SKM-1 treated with dmso at 0.1 percent for 144 hours (cell line): ENCODE results near the gene ABCB10.
"Not testable (repeated sequence)": the region's sequence is repeated elsewhere in the genome, so short reads cannot be mapped to it uniquely, and the experiment has no call there.

Source experiments
- DNase-seq: peaks from one replicate; lab custom pipeline; 2025; ENCODE audit not compliant: unreplicated experiment; lab: John Stamatoyannopoulos, UW

The ABCB10 gene

GRCh38 chr1:229479660-229480399 lies 78.7 kb downstream of the ABCB10 start:
- DNase-seq: no peak

DNA sequence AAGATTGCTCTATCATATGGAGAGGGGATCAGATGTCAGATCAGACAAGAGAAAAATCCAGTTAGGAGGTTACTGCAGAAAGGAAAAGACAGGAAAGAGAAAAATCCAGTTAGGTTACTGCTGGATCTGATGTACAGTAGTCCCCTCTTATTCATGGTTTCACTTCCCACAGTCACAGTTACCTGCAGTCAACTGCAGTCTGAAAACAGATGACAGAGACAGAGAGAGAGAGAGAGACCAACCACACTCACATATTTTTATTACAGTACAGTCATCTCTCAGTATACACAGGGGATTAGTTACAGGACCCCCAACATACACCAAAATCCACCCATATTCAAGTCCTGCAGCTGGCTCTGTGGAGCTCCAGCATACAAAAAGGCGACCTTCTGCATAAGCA lies 79.7 kb downstream of the ABCB10 start:
- DNase-seq: no peak

DNA sequence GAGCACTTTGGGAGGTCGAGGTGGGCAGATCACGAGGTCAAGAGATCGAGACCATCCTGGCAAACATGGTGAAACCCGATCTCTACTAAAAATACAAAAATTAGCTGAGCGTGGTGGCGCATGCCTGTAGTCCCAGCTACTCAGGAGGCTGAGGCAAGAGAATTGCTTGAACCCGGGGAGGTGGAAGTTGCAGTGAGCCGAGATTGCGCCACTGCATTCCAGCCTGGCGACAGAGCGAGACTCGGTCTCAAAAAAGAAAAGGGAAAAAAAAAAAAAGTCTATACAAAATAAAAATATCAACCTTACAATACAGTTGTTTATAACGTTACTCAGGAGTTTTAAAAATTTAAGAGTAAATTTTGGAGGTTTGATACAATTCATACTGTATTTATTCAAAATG lies 82.6 kb downstream of the ABCB10 start:
- DNase-seq: not testable (repeated sequence)

GRCh38 chr1:229474509-229474908 lies 84.0 kb downstream of the ABCB10 start:
- no peak for DNase-seq

DNA sequence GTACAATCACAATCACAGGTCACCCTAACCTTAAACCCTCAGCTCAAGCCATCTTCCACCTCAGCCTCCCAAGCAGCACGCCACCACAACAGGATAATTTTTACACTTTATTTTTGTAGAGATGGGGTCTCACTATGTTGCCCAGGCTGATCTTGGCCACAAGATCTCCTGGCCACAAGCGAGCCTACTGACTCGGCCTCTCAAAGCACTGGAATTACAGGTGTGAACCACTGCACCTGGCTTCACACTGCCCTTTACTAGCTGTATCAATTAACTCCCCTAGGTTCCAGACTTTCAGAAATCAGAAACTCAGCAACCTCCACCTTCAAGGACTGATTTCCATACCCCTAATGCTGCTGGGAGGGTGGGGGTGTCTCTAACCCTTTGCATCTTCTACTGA lies 87.3 kb downstream of the ABCB10 start:
- no peak for DNase-seq

- DNase-seq: no peak
These were observed 88.0 kb downstream of the ABCB10 start for GRCh38 chr1:229470406-229471043.

GRCh38 chr1:229466887-229467286 lies 91.6 kb downstream of the ABCB10 start:
- no peak for DNase-seq
